Panc1 (cell line): Measurements from ENCODE around the gene SMPD1. TPM values are rescaled to one million over a fixed set of nuclear protein-coding genes. Genes with fewer than 3 reads are reported as not detected.

ENCODE experiments used
- ATAC-seq: fragments of 200-7000 bp; cut with Tn5 transposase; 2 replicates; pipeline ENCODE4 v1.9.1; 2020; ENCODE audit warnings: mild to moderate bottlenecking, moderate library complexity
- BruUV-seq: library from RNA; stranded (reverse); fragments of 400-500 nt; replicated peaks from 2 replicates; lab custom pipeline; 2021; lab: Mats Ljungman, UMichigan
- CTCF ChIA-PET: fragments of 300-600 bp; sonication (Branson Sonifier 250); formaldehyde crosslinking; loops from one replicate; lab custom pipeline; 2022; ENCODE audit warnings: antibody characterized with exemption; lab: Charles Lee
- POLR2A ChIA-PET: fragments of 300-600 bp; sonication (Branson Sonifier 250); formaldehyde crosslinking; loops from one replicate; lab custom pipeline; 2022; ENCODE audit warnings: antibody characterized with exemption; lab: Charles Lee
- DNase-seq: peaks from one replicate; pipeline ENCODE4 v3.0.0-alpha.2; 2010; ENCODE audit warnings: low read depth, low spot score
- H3K27ac ChIP-seq: 2 replicates; pipeline ENCODE4 v1.5.1; 2011; ENCODE audit warnings: mild to moderate bottlenecking, low read length, inconsistent platforms
- H3K27me3 ChIP-seq: fragments of 200-500 bp; sonication (Bioruptor generic); 2 replicates; pipeline ENCODE4 v1.6.0; 2014; ENCODE audit warnings: low read length, inconsistent platforms; ENCODE audit not compliant: control insufficient read depth, insufficient read depth
- H3K36me3 ChIP-seq: fragments of 200-500 bp; sonication (Bioruptor generic); 2 replicates; pipeline ENCODE4 v1.5.1; 2014; ENCODE audit warnings: inconsistent platforms, mild to moderate bottlenecking, low read length, moderate library complexity; ENCODE audit not compliant: control insufficient read depth, insufficient read depth
- H3K4me1 ChIP-seq: 2 replicates; pipeline ENCODE4 v1.5.1; 2011; ENCODE audit warnings: inconsistent platforms, mild to moderate bottlenecking, low read length, moderate library complexity; ENCODE audit not compliant: control insufficient read depth, insufficient read depth
- H3K4me3 ChIP-seq, 2 experiments: 2 replicates each; pipeline ENCODE4 v1.5.1; 2011 to 2012; ENCODE audit warnings: low read depth in 2 of 2, low read length in 2 of 2, mild to moderate bottlenecking in 2 of 2, inconsistent platforms in 1 of 2, moderate library complexity in 1 of 2
- H3K9me3 ChIP-seq: fragments of 200-500 bp; sonication (Bioruptor generic); 2 replicates; pipeline ENCODE4 v1.5.1; 2014; ENCODE audit warnings: low read depth, mild to moderate bottlenecking, inconsistent platforms, low read length, moderate library complexity; ENCODE audit not compliant: control insufficient read depth, insufficient read depth
- POLR2AphosphoS5 ChIP-seq: IDR thresholded peaks from 2 replicates; pipeline ENCODE4 v1.6.1; 2012; ENCODE audit warnings: mild to moderate bottlenecking, low read depth, low read length, moderate library complexity
- REST ChIP-seq, 2 experiments: IDR thresholded peaks; 2 replicates each; pipeline ENCODE4 v1.6.1; 2011 to 2012; ENCODE audit warnings: low read depth in 2 of 2, control low read depth in 1 of 2, low read length in 1 of 2, mild to moderate bottlenecking in 1 of 2, moderate library complexity in 1 of 2; ENCODE audit not compliant: insufficient read depth in 1 of 2
- SIN3A ChIP-seq: IDR thresholded peaks from 2 replicates; pipeline ENCODE4 v1.6.1; 2012; ENCODE audit warnings: low read depth, mild to moderate bottlenecking, low read length, moderate library complexity, borderline replicate concordance; ENCODE audit not compliant: insufficient read depth
- TCF7L2 ChIP-seq: IDR thresholded peaks from 2 replicates; pipeline ENCODE4 v1.6.1; 2011; ENCODE audit warnings: mild to moderate bottlenecking, low read depth, low read length, inconsistent platforms
- in situ Hi-C: cut with HindIII; loops from 2 replicates; pipeline ENCODE4 v1.10.0; 2016; ENCODE audit warnings: low sequenced_read_pairs, low pct_unique_long_range_greater_than_20kb
- intact Hi-C: fragments of 100-400 bp; cut with micrococcal nuclease; formaldehyde crosslinking; loops from one replicate; pipeline ENCODE4 v1.10.0; 2022; ENCODE audit not compliant: unreplicated experiment
- total RNA-seq: library from RNA; stranded (reverse); gene quantifications from one replicate; pipeline ENCODE4 v1.2.1, GENCODE V29; 2021; ENCODE audit not compliant: unreplicated experiment
- TF ChIP-seq, protein P1 (sequence below): fragments of 450-650 bp; IDR thresholded peaks from 2 replicates; pipeline ENCODE4 v1.5.1; 2017; ENCODE audit warnings: mild to moderate bottlenecking

The SMPD1 gene
- total RNA-seq, 1 experiment from 2014 or later: 20.0 TPM

GRCh38 chr11:6385046-6385777 is 5.1 kb upstream of the SMPD1 start:
- no peak for ATAC-seq
- ChIA-PET POLR2A (no interaction called here), CTCF (no interaction called here)
- Histone ChIP-seq H3K27ac (no peak overlapping the region), H3K9me3 (no peaks in the 10 kb centered on the region), H3K36me3 (no peaks in the 10 kb centered on the region), H3K4me3 (no peak overlapping the region), H3K4me1 (peaks cover 5% of the 10 kb centered on the region), H3K27me3 (no peaks in the 10 kb centered on the region)
- in situ Hi-C loops (no loop called here), intact Hi-C loops (no loop called here)
- TF ChIP-seq TCF7L2 (no peak), SIN3A (no peak), REST (IDR thresholded peaks at IDR 0.05; ENCODE audit: insufficient read depth in 1 of 2, low read depth in 2 of 2, low read length in 1 of 2) (no peak), POLR2AphosphoS5 (no peak)
- TF ChIP-seq, protein P1, sequence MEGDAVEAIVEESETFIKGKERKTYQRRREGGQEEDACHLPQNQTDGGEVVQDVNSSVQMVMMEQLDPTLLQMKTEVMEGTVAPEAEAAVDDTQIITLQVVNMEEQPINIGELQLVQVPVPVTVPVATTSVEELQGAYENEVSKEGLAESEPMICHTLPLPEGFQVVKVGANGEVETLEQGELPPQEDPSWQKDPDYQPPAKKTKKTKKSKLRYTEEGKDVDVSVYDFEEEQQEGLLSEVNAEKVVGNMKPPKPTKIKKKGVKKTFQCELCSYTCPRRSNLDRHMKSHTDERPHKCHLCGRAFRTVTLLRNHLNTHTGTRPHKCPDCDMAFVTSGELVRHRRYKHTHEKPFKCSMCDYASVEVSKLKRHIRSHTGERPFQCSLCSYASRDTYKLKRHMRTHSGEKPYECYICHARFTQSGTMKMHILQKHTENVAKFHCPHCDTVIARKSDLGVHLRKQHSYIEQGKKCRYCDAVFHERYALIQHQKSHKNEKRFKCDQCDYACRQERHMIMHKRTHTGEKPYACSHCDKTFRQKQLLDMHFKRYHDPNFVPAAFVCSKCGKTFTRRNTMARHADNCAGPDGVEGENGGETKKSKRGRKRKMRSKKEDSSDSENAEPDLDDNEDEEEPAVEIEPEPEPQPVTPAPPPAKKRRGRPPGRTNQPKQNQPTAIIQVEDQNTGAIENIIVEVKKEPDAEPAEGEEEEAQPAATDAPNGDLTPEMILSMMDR: no peak
- no TSS peak for BruUV-seq
- no peak for DNase-seq

DNA sequence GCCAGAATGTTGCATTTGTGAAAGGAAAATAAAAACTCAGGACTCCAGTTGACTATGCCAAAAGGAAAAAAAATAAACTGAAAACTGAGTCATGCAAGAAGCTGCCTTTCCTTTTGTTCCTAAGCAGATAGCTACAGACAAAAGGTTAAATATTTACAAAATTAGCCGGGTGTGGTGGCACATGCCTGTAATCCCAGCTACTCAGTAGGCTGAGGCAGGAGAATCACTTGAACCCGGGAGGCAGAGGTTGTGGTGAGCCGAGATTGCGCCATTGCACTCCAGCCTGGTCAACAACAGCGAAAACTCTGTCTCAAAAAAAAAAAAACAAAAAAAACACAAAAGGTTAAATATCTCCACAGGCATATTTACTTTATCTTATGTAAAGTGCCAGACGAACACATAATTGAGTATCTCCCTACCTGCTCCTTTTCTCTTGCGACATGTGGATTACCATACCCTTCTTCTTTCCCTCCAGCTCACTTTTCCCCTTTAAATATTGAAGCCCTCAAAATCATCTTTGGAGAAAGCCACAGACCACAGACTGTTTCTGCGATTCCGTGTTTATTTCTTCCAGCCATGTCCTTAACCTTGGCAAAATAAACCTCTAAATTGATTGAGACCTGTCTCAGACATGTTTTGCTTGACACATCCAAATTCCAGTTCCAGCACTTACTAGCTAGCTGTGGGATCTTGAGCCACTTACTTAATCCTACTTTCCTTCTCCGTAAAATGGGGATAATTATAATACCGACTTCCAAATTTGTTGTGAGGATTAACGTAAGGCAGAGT is 2.3 kb upstream of the SMPD1 start:
- ChIA-PET CTCF (interaction anchor here (2.7 kb wide), 1 partner anchor 9 kb away, joined by 13 read pairs; no protein-coding TSS in a partner anchor), POLR2A (no interaction called here)
- no peak overlapping the region for H3K4me3 ChIP-seq
- intact Hi-C loops (no loop called here), in situ Hi-C loops (no loop called here)
- no peaks in the 10 kb centered on the region for H3K27me3 ChIP-seq
- DNase-seq (no peak), ATAC-seq (no peak)
- peaks cover 8% of the 10 kb centered on the region for H3K4me1 ChIP-seq
- BruUV-seq: no TSS peak
- H3K36me3 ChIP-seq: no peaks in the 10 kb centered on the region
- TF ChIP-seq SIN3A: no peak
- no peak for TF ChIP-seq REST (IDR thresholded peaks at IDR 0.05; ENCODE audit: insufficient read depth in 1 of 2, low read depth in 2 of 2, low read length in 1 of 2)
- no peak for TF ChIP-seq TCF7L2
- no peak for TF ChIP-seq POLR2AphosphoS5
- TF ChIP-seq, protein P1: no peak
- H3K27ac ChIP-seq: no peak overlapping the region
- H3K9me3 ChIP-seq: no peaks in the 10 kb centered on the region
